ENCODE measurements around the gene MAPK1.

The MAPK1 gene

DNA sequence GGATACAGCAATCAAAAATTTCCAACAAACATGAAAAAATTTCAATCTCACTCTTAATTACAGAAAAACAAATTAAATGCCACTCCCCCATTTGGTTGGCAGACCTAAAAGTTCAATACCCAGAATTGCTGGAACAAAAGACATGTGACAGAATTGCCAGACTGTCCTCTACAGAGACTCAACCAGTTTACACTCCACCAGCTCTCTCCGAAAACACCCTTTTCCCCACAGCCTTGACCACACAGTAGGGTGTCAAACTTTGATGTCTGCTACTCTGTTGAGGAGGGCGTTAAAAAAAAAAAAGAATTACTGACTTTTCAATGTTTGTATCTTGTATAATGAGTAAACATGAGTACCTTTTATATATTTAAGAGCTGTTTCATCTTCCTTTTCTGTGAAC lies 87.2 kb downstream of the MAPK1 start:
- no peak for DNase-seq

DNA sequence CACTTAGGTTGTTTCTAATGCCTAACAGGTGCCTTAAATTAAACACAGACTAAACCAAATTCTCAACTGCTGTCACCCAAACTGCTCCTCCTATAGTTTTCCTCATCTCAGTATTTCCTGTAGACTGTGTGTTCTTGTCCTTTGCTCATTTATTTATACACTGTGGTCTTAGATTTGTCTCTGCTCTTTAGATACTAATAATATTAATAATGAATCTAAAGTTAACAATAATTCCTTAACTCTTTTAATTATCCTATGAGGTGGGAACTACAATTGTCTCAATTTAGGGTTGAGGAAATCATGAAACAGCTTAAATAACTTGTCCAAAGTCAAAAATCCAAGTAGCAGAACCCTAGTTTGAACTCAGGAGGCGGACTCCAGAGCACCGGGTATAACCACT lies 88.0 kb downstream of the MAPK1 start:
- DNase-seq, result no peak

DNA sequence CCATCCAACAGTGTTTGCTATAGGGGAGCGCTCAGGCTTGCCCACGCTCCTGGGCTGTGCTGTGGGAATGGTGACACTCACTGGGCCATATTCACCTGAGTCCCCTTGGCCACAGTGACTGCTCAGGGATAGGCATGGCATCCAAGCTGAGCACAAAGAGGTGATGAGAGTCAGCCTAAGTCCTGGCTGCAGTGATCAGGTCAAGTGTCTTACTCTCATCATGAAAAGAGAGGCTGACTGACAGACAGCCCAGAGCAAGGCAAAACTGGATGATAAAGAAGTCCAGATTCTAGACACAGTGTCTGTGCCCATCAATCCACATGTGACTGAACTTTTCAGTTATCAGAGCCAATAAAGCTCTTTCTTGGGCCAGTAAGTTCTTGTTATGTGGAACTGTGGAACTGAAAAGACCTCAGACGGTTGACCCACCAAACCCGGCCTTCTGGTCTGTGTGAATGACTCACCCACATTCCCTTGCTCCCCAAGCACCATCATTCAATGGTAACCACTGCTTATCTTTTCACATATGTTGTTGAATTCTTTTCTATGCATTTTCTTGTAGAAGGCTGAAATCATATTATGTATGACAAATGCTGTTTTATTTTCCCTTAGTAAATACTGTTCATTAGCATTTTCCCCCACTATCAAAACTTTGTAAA lies 88.6 kb downstream of the MAPK1 start:
- no peak for DNase-seq

DNA sequence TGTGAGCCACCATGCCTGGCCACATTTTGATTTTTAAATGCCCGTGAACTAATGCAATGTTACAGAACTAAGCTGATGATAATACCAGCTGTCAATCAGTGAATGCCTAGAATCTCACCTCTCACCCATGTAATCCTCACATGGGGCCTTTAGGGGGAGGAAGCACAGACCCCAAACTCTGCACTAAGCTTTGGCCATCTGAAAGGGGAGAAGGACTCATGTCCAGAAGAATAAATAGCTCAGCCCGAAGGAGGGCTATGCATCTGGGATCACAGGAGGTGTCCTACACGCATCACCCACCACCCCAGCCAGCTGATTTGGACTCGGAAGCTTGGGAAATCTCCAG lies 95.8 kb downstream of the MAPK1 start:
- no peak for DNase-seq

DNA sequence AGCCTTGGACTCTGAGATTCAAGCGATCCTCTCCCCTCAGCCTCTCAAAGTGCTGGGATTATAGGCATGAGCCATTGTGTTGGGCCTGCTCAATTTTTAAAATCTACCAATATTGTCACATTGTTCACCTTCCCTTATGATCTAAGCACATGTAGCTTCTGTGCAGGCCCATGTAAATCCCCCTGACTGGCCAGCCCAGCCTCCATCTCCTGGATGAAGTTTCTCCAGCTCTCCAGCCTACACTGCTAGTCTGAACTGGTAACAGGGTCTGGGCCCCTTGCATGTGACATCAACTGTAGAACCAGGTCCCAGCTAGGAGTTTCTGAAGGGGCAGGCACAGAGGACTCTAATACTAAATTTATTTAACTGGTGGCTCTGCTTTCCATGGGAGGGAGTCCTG lies 99.0 kb downstream of the MAPK1 start:
- DNase-seq, result no peak

DNA sequence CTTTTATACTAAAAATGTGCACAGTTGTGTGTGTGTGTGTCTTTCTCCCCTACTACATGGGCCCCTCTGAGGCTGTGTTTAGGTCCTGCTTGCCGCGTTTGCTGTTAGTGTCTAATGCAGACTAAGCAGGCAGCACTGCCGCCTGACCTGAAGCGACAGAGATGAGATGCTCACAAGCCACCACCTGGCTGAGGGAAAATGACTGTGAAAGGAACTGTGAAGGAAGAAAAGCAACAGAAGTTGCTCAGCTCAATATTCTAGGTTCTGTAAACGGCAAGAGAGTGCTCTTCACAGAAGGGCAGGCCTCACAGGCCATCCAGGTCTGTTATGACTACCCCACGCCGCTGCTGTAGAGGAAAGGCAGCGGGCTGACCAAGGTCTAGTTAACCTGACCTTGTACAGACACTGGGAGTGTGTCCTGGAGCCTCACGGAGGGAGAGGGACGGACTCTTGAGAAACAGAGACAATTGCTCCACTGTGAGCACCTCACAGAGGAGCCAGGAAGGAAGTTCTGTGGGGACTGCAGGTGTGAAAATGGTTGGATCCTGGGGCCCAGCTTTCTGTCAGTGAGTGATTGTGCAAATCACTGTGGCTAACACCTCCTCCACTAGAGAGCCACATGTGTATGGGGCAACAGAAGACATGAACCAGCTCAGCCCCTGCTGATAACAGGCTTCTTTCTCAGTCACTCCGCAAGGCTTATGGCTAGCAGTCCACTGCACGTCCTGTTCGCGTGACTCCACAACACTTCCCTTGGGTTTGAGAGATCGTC lies 100.6 kb downstream of the MAPK1 start:
- peak; percentile 77 for DNase-seq

DNA sequence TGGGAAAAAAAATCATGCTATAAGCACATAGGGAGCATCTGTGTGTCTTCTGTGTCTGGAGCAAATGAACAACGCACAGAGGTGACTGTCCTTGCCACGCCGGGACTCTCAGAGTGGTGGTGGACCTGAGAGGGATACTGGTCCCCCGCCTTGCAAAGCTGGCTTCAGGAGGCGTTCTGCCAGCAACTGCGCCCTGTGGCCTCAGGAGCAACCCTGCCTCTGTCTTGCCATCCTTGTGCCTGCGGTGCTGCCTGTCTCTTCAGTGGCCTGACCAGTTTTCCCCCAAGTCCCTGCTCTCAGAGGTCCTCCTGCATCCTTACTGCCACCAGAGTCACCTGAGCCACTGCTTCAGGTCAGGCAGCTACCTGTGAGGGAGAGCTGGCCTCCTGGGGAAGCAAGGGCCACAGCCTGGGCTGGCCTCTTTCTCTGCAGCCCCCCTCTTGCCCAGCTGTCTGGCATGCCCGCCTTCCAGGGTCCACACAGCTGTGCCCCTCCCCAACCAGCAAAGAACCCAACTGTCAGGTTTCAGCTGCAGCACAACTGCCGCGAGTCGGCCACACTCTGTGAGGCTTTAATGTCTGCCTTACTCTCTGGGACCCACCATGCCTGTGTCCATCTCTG lies 101.4 kb downstream of the MAPK1 start:
- no peak for DNase-seq

DNA sequence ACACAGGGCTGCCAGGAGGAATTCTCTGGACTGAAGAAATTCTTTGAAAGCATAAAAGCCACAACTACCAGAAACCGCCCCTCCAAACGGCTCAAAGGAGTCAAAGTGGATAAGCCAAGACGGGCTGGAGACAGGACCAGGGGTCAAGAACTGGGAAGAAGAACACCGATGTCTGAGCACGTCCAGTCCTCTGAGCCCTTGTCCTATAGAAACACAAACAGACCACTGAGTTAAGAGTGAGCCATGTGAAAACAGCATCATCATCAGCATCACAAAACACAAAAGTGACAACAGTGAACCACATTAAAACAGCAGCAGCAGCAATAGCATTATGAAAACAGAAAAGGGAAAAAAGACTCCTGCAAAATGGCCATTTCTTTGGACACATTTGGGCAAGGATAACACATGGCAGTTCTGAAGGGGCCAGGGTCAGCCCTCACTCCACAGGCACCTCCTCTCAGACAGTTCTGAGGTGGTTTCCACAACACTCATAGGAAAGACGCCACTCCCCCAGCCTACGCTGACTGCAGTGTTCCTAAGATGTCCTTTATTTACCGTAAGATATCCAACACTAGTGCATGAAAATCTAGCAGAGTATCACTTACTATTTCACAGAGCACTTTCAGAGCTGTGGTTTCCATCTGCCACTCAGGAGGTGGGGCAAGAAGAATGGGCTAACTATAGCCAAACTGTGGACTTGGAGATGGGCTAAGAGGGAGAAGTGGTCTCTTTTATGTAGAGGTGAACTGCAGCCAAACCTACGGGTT lies 103.2 kb downstream of the MAPK1 start:
- DNase-seq, result peak; percentile 43

DNA sequence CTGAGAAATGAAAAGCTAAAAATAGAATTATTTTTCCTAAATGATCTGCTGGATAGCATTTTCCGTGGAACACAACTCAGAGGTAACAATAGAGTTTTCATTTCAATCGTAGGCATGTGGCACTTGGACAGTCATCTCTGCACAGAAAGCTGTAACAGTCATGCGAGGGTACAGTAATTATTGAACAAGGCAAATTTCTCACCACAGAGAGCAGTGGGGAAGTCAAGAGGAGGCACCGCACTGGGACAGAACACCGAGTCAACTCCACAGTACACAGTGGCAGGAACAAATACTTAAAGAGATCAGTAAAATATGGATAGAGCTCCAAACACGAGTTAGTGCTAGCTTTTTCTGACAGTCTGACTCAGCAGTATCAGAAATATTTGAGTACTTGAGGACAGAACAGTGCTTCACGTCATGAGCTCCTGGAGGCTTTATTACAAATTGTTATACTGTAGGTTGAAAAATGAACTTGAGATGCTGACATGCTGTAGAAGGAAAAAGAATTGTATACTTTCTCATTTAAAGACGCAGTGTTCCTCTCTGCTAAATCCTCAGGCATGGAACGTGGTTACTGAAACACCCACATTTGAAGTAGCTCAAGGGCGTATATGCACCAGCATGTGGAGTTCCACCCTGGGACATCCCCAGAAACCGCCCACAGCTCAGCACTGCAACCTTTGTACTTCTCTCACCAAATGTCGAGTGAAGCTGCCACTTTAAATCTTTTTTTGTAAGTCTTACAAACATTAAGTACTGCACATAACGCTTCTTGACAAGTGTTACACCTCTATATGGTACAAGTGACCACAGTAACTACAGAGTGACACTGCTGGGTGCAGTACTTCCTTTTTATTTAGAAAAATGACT lies 104.5 kb downstream of the MAPK1 start:
- peak; percentile 74 for DNase-seq

DNA sequence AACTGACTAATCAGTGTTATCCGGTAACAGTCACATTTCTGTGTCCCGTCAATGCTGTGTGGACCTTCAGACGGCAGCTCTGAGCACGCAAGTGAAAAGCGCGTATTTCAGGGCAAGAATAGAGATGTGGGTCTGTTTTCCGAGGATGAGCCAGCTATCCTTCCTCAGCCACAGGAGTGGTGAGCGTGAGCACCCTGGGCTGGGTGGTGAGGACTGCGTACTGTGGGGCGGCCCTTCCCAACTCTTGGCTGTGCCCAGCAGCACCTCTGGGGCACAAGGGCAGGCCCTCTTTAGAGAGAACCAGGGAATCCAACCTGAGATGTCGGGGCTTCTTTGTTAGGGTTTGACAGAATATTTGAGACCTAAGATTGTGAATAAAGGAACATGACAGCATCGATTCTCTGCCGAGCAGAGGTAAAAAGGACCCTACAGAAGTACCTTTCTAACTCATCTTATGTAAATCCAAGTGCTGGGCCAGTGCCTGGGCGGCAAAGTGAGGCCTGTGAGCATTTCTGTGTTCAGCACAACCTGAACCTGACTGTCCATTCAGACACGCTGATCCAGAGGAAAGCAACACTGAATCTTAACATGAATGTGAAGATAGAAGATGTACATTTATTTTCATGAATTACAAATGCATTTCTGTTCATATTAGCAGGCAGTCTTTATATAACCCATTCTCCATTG lies 105.3 kb downstream of the MAPK1 start:
- no peak for DNase-seq

DNA sequence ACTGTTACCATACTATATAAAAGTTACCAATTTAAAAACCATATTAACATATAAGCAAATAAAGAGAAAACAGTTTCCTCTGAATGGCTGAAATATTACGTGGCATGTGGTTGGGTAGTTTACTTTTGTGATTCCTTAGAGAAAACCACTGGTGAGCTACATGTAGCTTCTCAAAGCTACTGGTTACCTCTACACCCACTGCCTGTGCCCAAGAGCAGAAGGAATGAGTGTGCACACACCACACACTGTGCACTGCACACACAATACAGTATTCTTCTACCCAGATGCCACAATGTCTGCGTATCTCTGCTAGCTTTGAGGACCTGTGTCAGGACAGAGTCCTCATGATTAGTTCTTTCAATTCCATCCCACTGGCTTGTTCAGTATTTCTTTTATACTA lies 106.4 kb downstream of the MAPK1 start:
- peak; percentile 34 for DNase-seq

DNA sequence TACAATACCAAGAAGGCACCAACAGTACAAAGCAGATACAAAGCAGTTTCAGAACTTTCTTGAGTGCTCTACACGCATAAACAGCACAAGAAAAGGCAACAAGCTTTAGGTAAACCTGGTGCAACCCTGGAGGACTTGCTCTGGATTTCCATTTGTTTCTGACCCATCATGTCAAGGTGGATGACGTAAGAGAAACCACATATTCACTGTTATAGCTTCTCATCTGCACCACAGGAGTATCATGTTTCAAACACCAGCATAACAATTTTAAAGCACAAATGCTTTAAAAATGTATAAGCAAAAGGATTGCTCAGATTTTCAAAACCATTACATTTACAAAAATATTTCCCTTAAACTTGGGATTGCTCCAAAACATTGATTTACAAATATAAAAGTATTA lies 106.8 kb downstream of the MAPK1 start:
- DNase-seq, result no peak

DNA sequence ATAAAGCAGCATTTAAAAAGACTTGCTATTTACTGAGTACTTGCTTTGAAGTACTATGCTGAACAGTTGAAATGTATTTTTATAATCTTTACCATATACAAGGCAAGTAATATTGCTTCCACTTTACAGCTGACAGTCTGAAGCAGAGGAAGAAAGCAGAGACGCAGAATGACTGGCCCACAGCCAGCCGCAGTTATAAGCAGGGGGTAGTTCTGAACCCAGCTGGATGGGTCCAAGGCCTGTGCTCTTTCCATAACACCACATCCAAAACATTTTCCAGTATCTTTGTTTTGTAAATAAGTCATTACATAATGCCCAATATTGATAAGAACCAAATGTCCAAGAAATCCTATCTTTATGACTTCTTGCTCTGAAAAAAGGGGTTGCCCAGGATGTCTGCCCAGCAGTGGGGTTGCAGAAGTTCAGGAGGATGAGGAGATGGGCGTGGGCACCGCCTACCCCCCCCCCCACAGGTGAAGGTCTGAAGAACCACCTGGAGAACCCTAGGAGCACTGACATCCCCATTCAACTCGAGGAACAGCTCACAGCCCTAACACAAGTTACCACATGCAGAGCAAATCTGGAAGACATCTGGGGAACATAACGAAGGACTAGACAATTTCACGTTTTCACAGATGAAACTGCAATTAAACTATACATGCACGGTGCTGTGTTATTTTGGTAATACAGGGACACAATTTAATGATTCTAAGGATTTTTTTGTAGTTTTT lies 107.6 kb downstream of the MAPK1 start:
- no peak for DNase-seq

DNA sequence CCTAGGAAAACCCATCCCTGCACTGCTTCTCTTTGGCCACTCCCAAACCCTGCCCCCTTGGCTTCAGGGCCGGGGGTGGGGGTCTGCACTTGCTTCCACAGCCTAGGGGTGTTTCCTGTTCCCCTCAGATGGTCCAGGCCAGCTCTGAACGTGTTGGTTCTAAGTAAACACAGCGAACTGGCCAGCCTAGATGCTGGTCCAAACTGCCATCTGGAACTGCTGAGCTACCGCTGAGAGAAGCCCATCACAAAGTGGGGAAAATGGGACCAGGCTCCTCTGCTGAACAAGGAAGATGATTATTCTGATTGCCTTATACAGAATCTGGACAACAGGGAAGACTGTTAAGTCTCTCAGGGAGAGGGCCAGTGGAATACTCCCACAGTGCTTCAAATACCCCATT lies 108.4 kb downstream of the MAPK1 start:
- no peak for DNase-seq

DNA sequence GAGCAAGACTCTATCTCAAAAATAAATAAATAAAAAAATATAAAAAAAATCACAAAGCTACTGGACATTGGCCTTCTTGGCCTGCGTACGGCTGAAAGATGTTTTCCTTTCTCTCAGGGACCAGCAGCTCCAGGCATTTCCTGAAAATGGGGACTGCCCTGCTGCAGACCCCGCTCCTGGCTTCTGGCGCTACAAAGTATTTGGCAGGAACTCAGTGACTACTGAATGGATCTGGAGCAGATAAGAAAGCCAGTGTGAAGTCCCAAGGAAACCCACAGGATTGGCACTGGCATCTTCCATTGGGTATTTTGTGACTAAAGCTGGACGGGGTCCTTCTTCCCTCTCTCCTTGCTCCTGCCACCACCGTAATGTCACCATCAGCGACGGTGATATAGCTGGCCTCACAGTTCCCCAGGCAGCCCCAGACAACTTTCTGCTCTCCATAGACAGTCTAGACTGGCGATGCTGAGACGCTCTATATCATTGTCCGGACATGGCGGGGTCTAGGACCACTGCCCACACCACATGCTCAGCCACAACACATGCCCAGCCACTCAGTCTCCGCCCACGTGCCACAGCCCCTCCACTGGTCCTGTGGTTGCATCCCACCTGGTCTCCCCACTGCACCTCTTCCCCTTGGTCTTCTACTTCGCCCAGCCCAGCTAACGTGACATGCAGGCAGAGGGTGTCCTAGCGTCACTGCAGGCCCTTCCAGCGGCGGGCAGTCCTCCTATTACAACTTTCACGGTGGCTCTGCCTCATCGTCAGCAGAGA lies 109.2 kb downstream of the MAPK1 start:
- no peak for DNase-seq

DNA sequence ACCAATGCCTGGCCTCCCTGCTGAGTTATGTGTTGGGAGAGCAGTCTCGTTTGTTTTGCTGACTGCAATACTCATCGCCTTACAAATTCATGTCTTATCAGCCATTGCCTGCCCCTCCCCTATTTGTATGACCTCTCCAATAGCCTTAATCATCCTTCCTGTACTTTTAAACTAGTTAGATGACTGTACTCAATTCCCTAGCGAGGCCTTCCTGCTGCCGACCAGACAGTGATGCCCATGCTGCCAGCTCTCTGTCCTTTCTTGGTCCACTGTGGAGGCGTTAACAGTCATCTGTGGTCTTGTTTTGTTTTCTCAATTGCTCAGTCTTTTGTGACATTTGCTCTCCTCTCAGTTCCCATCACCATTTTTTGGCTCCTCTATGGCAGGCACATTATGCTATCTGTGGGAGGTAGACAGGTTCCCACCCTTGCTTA lies 111.6 kb downstream of the MAPK1 start:
- peak; percentile 25 for DNase-seq

DNA sequence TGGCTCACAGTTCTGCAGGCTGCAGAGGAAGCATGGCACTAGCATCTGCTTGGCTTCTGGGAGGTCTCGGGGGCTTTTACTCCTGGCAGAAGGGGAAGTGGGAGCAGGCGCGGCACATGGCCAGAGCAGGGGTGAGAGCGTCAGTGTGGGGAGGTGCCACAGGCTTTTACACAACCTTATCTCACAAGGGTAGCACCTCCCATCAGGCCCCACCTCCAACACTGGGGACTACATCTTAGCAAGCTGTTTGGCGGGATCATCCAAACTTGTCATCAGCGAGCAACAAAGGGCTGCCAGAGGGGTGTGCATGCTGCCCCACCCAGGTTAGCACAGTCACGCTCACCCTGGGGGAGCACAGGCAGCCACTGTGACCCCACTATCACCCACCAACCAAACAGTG lies 112.9 kb downstream of the MAPK1 start:
- no peak for DNase-seq

DNA sequence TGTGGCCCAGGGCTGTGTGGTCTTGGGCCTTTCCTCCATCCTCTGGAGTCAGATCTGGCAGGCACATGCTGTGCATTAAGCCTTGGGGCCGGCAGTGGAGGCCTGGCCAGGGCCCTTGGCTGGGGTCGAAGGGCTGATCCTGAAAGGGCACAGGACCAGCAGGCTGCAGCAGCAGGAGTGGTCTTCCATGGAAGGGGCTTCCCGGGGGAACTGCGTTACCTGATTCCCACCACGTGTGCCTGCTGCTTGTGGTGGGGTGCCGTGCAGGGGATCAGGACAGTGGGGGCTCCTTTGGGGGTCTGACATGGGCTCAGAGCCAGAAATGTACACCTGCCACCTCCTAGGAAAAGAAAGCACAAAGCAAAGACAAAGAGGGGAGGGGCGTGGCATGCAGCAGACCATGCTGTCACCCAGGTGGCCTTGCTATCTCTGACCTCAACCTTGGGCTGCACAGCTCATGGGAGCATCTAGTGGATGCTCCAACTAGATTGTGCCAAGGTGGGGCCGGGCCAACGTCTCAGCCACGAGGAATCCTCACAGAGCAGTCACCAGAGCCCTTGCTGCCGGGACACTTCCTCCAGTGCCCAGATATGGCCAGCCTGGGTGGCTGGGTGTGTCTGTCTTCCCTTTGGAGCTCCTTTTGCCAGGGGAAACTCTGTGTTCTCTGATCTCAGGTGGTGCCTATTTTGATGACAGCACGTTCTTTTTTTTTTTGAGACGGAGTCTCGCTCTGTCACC lies 113.9 kb downstream of the MAPK1 start:
- DNase-seq, result no peak

DNA sequence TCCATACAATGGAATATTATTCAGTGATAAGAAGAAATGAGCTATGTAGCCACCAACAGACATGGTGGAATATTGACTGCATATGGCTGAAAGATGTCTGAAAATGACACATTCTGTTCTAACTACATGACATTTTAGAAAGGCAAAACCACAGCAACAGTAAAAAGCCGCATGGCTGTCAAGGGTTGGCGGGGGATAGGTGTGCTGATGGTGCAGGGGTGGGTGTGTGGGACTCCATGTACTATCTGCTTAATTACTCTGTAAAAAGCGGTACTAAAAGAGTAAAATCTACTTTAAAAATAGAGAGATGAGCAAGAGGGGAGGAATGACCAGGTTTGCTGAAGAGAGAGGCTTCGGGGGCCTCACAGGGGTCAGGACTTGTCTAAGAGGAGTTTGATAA lies 115.2 kb downstream of the MAPK1 start:
- no peak for DNase-seq

DNA sequence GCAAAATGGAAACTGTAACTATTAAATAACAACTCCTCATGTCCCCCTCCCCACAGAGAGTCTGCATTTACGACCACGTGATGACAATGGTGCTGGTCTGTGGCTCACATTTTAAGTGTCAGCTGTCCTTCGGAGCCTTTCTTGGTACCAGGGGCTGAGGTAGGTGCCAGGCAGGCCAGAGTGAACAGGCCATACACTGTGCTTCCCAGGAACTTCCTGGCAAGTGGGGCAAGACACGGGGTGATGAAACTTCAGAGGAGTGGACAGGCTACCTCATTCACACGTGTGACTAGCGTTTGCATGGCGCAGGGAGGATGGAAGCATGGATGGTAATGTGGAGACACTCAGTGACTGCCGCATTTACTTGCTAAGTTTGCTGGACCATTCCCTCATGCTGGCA lies 121.5 kb downstream of the MAPK1 start:
- DNase-seq, result no peak

Measured in activated CD4-positive, alpha-beta T cell treated with anti-CD3 and anti-CD28 coated beads for 48 hours (primary cell).